Measurements from ENCODE around the gene NCBP1.

Gene NCBP1

DNA sequence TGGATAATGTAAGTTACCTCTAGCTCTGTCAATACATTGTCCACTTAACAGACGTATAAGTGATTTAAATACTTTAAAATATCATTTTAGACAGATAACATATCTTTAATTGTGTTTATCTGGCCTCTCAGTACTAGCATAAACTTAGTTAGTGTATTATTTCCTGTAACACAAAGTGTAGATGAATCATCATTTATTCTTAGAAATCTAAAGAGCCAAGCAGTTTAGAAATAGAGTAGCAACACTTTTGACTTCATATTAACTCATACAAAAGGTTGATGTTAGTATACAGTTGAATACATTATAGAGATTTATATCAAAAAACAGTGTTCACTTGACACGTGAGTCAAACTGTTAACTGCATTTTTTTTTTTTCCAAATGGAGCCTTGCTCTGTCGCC is 18.0 kb downstream of the NCBP1 start:
- no peak overlapping the region for H3K4me3 ChIP-seq
- H3K9me3 ChIP-seq (ENCODE audit: low read depth, low read length): no peaks in the 10 kb centered on the region
- no peak overlapping the region for H3K27ac ChIP-seq
- DNase-seq (ENCODE audit: low read depth, low spot score): no peak
- peaks cover 94% of the 10 kb centered on the region for H3K36me3 ChIP-seq (ENCODE audit: insufficient read depth, low read length)
- no peak for TF ChIP-seq FOXP2 (optimal IDR thresholded peaks at IDR 0.05; ENCODE audit: control extremely low read depth, extremely low read length, insufficient read depth)
- H3K9ac ChIP-seq (ENCODE audit: insufficient read length): no peak overlapping the region

DNA sequence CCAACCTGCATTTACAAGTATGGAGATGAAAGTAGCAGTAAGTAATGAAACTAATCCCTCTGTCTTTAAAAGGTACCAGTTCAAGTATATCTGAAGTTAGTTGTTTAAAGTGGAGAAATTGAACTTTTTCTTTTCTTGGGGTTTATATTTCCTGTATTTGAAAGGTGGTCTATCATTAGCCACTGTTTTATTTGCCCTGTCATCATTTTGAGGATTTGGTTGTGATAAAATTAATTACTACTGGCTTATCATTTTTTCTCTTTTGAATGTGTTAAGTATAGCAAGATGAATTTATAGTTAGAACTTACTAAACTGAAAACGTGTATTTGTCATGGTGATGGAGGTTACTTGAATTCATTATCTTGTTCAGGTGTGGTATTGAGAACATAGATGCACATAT is 25.1 kb downstream of the NCBP1 start:
- H3K9me3 ChIP-seq (ENCODE audit: low read depth, low read length): no peaks in the 10 kb centered on the region
- DNase-seq (ENCODE audit: low read depth, low spot score): no peak
- H3K36me3 ChIP-seq (ENCODE audit: insufficient read depth, low read length): peaks cover 97% of the 10 kb centered on the region
- TF ChIP-seq FOXP2 (optimal IDR thresholded peaks at IDR 0.05; ENCODE audit: control extremely low read depth, extremely low read length, insufficient read depth): no peak
- TF ChIP-seq EZH2 (IDR thresholded peaks at IDR 0.05): no peak
- no peak for TF ChIP-seq POLR2AphosphoS5 (IDR thresholded peaks at IDR 0.05; ENCODE audit: borderline replicate concordance, low read depth, low read length)
- no peak overlapping the region for H3K4me3 ChIP-seq
- H3K27ac ChIP-seq: no peak overlapping the region
- H3K9ac ChIP-seq (ENCODE audit: insufficient read length): no peak overlapping the region

DNA sequence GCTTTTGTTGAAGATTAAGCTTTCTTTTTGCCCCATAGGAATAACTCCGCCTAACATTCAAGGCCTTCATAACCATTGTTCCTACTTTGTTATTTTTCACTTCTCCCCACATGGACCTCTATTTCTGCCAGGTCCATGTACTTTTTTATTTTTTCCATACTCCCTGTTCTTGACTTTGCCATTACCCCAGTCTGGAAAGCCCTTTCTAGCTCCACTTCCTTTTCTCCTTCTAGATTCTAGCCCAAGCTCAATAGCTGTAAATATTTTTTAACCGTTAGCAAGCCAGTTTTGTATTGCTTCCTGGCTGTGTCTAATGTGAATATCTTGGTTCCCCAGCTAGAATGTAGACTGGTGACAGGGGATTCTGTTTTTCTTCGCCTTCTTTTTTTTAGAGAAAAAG is 26.1 kb downstream of the NCBP1 start:
- H3K9me3 ChIP-seq (ENCODE audit: low read depth, low read length): no peaks in the 10 kb centered on the region
- no peak overlapping the region for H3K27ac ChIP-seq
- H3K9ac ChIP-seq (ENCODE audit: insufficient read length): no peak overlapping the region
- TF ChIP-seq POLR2AphosphoS5 (IDR thresholded peaks at IDR 0.05; ENCODE audit: borderline replicate concordance, low read depth, low read length) (no peak), EZH2 (IDR thresholded peaks at IDR 0.05) (no peak), FOXP2 (optimal IDR thresholded peaks at IDR 0.05; ENCODE audit: control extremely low read depth, extremely low read length, insufficient read depth) (no peak)
- DNase-seq (ENCODE audit: low read depth, low spot score): no peak
- no peak overlapping the region for H3K4me3 ChIP-seq
- peaks cover 97% of the 10 kb centered on the region for H3K36me3 ChIP-seq (ENCODE audit: insufficient read depth, low read length)

DNA sequence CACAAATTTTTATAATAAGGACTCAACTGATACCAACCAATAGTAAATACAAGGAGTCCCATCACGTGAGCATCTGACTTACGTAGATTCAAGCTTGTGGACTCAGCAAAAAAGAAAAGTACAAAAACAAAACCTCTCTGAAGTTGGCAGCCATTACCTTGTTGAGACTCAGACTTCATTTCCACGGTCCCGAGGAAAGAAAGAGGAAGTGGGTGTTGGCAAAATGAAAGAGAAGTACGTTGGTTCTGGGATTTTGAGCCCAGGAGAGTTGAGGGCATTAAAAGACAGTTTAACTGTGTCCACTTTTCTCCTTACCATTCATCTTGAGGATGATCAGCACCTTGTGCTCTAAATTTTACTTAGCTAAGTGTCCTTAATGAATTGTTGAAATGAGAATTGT is 26.7 kb downstream of the NCBP1 start:
- no peak for DNase-seq (ENCODE audit: low read depth, low spot score)
- no peak overlapping the region for H3K27ac ChIP-seq
- no peak overlapping the region for H3K4me3 ChIP-seq
- TF ChIP-seq EZH2 (IDR thresholded peaks at IDR 0.05) (no peak), FOXP2 (optimal IDR thresholded peaks at IDR 0.05; ENCODE audit: control extremely low read depth, extremely low read length, insufficient read depth) (no peak), POLR2AphosphoS5 (IDR thresholded peaks at IDR 0.05; ENCODE audit: borderline replicate concordance, low read depth, low read length) (no peak)
- H3K36me3 ChIP-seq (ENCODE audit: insufficient read depth, low read length): peaks cover 97% of the 10 kb centered on the region
- H3K9me3 ChIP-seq (ENCODE audit: low read depth, low read length): no peaks in the 10 kb centered on the region
- no peak overlapping the region for H3K9ac ChIP-seq (ENCODE audit: insufficient read length)

DNA sequence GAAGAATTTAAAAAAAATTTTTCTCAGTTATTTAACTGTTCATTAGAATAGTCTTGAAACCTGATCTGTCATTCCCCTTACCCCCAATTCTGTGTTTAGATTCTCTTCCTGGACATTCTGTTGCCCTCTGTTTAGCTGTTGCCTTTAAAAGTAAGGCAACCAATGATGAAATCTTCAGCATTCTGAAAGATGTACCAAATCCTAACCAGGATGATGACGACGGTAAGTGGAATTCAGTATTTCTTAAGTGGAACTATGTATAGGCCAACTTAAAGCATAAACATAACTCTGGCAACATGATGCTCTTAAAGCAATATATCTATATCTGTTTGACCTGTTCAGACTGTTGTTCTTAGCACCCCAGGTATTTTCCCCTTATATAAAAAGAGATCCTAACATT is 27.2 kb downstream of the NCBP1 start:
- no peaks in the 10 kb centered on the region for H3K9me3 ChIP-seq (ENCODE audit: low read depth, low read length)
- H3K9ac ChIP-seq (ENCODE audit: insufficient read length): no peak overlapping the region
- no peak for DNase-seq (ENCODE audit: low read depth, low spot score)
- H3K4me3 ChIP-seq: no peak overlapping the region
- no peak overlapping the region for H3K27ac ChIP-seq
- no peak for TF ChIP-seq EZH2 (IDR thresholded peaks at IDR 0.05)
- H3K36me3 ChIP-seq (ENCODE audit: insufficient read depth, low read length): peaks cover 96% of the 10 kb centered on the region

DNA sequence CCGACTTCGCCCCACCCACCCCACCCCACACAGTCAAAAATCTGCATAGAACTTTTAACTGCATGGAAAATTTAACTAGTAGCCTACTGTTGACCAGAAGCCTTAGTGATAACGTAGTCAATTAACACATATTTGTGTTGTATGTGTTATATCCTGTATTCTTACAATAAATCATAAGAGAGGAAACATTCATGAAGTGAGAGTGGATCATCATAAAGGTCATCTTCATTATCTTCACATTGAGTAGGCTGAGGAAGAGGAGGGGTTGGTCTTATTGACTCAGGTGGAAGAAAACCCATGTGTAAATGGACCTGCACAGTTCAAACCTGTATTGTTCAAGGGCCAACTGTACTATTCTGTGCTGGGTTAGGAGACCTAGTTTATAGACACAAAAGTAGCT is 32.1 kb downstream of the NCBP1 start:
- no peak for DNase-seq (ENCODE audit: low read depth, low spot score)
- H3K9ac ChIP-seq (ENCODE audit: insufficient read length): no peak overlapping the region
- H3K4me3 ChIP-seq: no peak overlapping the region
- no peak for TF ChIP-seq POLR2AphosphoS5 (IDR thresholded peaks at IDR 0.05; ENCODE audit: borderline replicate concordance, low read depth, low read length)
- TF ChIP-seq EZH2 (IDR thresholded peaks at IDR 0.05): no peak
- TF ChIP-seq FOXP2 (optimal IDR thresholded peaks at IDR 0.05; ENCODE audit: control extremely low read depth, extremely low read length, insufficient read depth): no peak
- H3K9me3 ChIP-seq (ENCODE audit: low read depth, low read length): no peaks in the 10 kb centered on the region
- H3K36me3 ChIP-seq (ENCODE audit: insufficient read depth, low read length): peaks cover 97% of the 10 kb centered on the region
- no peak overlapping the region for H3K27ac ChIP-seq

DNA sequence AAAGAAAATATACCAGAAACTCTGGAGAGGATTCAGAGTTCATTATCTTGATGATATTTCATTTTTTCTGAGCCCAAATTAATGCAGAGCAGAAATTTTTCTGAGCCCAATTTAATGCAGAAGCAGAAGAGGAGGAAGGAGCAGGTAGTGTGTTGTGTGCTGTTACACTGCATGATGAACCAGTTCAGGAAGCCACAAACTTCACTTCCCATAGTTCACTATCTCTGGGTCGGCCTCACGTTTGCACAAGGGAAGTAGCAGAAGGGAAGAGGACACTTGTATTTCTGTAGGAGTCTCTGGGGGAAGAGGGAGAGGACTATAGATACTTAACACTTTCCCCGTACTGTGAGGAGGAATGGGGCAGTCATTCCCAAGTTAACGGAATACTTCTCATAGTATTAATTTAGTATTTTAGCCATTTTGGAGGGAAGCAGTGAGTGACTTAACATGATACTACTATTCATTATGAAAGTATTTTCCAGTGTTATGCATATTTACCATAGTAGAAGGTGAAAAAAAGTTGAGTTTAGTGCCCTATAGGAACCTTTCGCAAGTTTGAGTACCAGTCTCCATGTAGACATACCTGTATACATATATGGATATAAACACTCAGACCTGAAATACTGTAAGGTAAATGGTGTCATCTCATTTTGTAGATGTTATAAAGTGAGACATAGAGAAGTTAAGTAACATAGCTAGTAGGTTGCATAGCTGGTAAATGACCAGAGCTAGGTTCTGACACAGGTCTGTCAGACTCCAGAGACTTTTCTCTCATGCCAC is 33.5 kb downstream of the NCBP1 start:
- no peak for TF ChIP-seq FOXP2 (optimal IDR thresholded peaks at IDR 0.05; ENCODE audit: control extremely low read depth, extremely low read length, insufficient read depth)
- TF ChIP-seq EZH2 (IDR thresholded peaks at IDR 0.05): no peak
- TF ChIP-seq POLR2AphosphoS5 (IDR thresholded peaks at IDR 0.05; ENCODE audit: borderline replicate concordance, low read depth, low read length): no peak
- DNase-seq (ENCODE audit: low read depth, low spot score): no peak
- Histone ChIP-seq H3K27ac (no peak overlapping the region), H3K9ac (ENCODE audit: insufficient read length) (no peak overlapping the region), H3K4me3 (no peak overlapping the region), H3K36me3 (ENCODE audit: insufficient read depth, low read length) (peaks cover 99% of the 10 kb centered on the region), H3K9me3 (ENCODE audit: low read depth, low read length) (no peaks in the 10 kb centered on the region)

DNA sequence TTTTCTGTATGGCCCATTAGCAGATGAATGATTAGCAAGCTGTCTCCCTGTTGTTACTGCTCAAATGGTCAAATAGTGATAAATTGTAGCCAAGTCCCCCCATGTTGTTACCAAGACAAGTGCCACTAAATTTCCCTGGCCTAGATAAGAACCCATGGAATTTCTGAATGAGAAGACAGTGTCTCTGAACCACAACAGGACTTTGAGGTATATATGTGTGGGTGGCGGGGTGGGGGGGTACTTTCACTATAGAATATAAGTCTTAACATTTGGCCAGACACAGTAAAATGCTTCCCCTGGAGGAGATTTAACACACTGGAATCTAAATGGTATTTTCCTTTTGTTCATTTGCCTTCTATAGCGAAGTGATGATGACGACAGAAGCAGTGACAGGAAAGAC is 34.9 kb downstream of the NCBP1 start:
- TF ChIP-seq FOXP2 (optimal IDR thresholded peaks at IDR 0.05; ENCODE audit: control extremely low read depth, extremely low read length, insufficient read depth) (no peak), POLR2AphosphoS5 (IDR thresholded peaks at IDR 0.05; ENCODE audit: borderline replicate concordance, low read depth, low read length) (no peak), EZH2 (IDR thresholded peaks at IDR 0.05) (no peak)
- Histone ChIP-seq H3K36me3 (ENCODE audit: insufficient read depth, low read length) (peaks cover 97% of the 10 kb centered on the region), H3K27ac (no peak overlapping the region), H3K9me3 (ENCODE audit: low read depth, low read length) (no peaks in the 10 kb centered on the region), H3K9ac (ENCODE audit: insufficient read length) (no peak overlapping the region), H3K4me3 (no peak overlapping the region)
- DNase-seq (ENCODE audit: low read depth, low spot score): no peak

DNA sequence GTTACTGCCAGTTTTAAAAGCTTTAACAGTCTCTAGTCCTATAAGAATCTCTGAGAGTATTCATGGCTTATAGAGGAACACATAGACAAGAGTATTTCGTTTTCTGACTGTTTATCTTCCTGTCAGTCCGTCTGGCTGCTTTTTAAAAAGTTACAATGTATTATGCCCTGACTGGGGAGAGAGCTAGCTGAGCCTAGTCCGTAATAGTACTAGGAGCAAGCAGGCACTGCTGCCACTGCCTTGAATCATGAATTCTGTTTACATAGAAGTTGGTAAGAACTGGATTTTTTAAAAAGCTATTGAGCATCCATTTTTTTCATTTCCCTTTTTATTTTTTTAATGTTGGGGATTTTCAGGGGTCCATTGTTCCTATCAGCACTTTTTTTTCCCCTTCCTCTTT is 37.0 kb downstream of the NCBP1 start:
- no peak for TF ChIP-seq POLR2AphosphoS5 (IDR thresholded peaks at IDR 0.05; ENCODE audit: borderline replicate concordance, low read depth, low read length)
- no peak for TF ChIP-seq EZH2 (IDR thresholded peaks at IDR 0.05)
- no peak for TF ChIP-seq FOXP2 (optimal IDR thresholded peaks at IDR 0.05; ENCODE audit: control extremely low read depth, extremely low read length, insufficient read depth)
- Histone ChIP-seq H3K9me3 (ENCODE audit: low read depth, low read length) (no peaks in the 10 kb centered on the region), H3K36me3 (ENCODE audit: insufficient read depth, low read length) (peaks cover 98% of the 10 kb centered on the region), H3K9ac (ENCODE audit: insufficient read length) (no peak overlapping the region), H3K4me3 (no peak overlapping the region), H3K27ac (no peak overlapping the region)
- DNase-seq (ENCODE audit: low read depth, low spot score): no peak
